NCI-H1436 treated with DMSO at 0.1 percent for 48 hours (cell line): ENCODE results near the gene PPP2R5D.
A peak's percentile ranks its signal among the peaks of the same experiment; 100 is the strongest.
"Not testable (repeated sequence)": the region's sequence is repeated elsewhere in the genome, so short reads cannot be mapped to it uniquely, and the experiment has no call there.

ENCODE experiments used
- DNase-seq: peaks from one replicate; lab custom pipeline; 2025; lab: John Stamatoyannopoulos, UW

The PPP2R5D gene

GRCh38 chr6:43032326-43032725, 48.0 kb downstream of the PPP2R5D start:
- no peak for DNase-seq

- DNase-seq: no peak
Observed at GRCh38 chr6:43033496-43034189, 49.3 kb downstream of the PPP2R5D start.

GRCh38 chr6:43034190-43034525, 49.8 kb downstream of the PPP2R5D start:
- DNase-seq: no peak

- DNase-seq: no peak
Observed at GRCh38 chr6:43035495-43036194, 51.3 kb downstream of the PPP2R5D start.

GRCh38 chr6:43036712-43037111, 52.3 kb downstream of the PPP2R5D start:
- DNase-seq: no peak

- no peak for DNase-seq
Observed at GRCh38 chr6:43037197-43037596, 52.8 kb downstream of the PPP2R5D start.

GRCh38 chr6:43037706-43038105, 53.3 kb downstream of the PPP2R5D start:
- no peak for DNase-seq

GRCh38 chr6:43038727-43039126, 54.4 kb downstream of the PPP2R5D start:
- no peak for DNase-seq

GRCh38 chr6:43040542-43041257, 56.3 kb downstream of the PPP2R5D start:
- DNase-seq: no peak

- DNase-seq: not testable (repeated sequence)
Observed at GRCh38 chr6:43041475-43041874, 57.1 kb downstream of the PPP2R5D start.

- DNase-seq: no peak
Observed at GRCh38 chr6:43043310-43043709, 58.9 kb downstream of the PPP2R5D start.

- DNase-seq: no peak
Observed at GRCh38 chr6:43045371-43045930, 61.1 kb downstream of the PPP2R5D start.

- DNase-seq: no peak
Observed at GRCh38 chr6:43047998-43048397, 63.6 kb downstream of the PPP2R5D start.

- no peak for DNase-seq
Observed at GRCh38 chr6:43050981-43051380, 66.6 kb downstream of the PPP2R5D start.

GRCh38 chr6:43052225-43052841, 68.0 kb downstream of the PPP2R5D start:
- no peak for DNase-seq

- DNase-seq: no peak
Observed at GRCh38 chr6:43052842-43053544, 68.6 kb downstream of the PPP2R5D start.

GRCh38 chr6:43053545-43054205, 69.3 kb downstream of the PPP2R5D start, which contains the start of gene CUL7:
TSS of gene CUL7 (minus strand) at chr6:43053851. CDS start at chr6:43052788, 1,063 bp downstream.
- DNase-seq: peak; percentile 83

- DNase-seq: no peak
Observed at GRCh38 chr6:43054206-43054943, 70.0 kb downstream of the PPP2R5D start.

GRCh38 chr6:43055966-43056365, 71.6 kb downstream of the PPP2R5D start:
- DNase-seq: no peak

GRCh38 chr6:43058531-43058930, 74.2 kb downstream of the PPP2R5D start:
- no peak for DNase-seq
